HG02571 (cell line): ENCODE data around the gene DCLK3.

ENCODE experiments used
- ATAC-seq: cut with Tn5 transposase; IDR thresholded peaks from one replicate; pipeline ENCODE4 v1.9.1; 2021; ENCODE audit warnings: mild to moderate bottlenecking, moderate library complexity; ENCODE audit not compliant: unreplicated experiment

The DCLK3 gene

DNA sequence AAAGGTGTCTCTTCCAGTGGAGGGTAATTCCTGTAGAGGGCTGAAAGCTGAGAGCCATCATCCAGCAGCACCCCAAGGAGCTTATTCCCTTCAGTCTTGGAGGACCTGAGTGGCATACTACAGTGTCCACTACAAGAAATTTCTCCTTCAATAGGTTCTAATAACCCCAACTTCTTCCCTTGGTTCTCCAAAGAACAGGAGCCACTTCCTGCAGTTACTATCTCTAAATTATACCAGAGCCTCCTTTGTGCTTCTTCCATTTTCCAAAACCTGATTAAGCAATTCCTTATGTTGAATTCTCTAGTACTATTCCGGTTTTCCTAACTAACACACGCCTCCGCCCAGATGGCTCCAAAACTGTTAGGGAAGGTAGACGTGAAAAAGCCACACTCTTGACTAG is 50.4 kb downstream of the DCLK3 start:
- no peak for ATAC-seq

DNA sequence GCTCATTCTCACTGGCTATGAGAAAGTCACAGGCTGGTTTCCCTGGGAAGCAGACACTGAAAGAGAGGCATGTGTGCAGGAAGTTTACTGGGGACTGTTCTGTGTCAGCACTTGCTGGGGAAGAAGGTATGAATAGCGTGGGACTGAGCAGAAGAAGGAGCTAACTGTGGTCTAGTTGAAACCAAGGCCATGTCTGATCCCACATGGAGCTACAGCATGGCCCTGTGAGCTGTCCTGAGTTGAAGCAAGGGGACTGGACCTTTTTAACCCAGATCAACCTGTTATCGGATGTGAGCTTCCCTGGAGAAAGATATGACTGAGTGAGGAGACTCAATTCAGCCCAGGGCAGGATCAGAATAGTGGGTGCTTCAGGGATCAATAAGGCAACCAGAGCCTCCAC is 53.7 kb downstream of the DCLK3 start:
- no peak for ATAC-seq

DNA sequence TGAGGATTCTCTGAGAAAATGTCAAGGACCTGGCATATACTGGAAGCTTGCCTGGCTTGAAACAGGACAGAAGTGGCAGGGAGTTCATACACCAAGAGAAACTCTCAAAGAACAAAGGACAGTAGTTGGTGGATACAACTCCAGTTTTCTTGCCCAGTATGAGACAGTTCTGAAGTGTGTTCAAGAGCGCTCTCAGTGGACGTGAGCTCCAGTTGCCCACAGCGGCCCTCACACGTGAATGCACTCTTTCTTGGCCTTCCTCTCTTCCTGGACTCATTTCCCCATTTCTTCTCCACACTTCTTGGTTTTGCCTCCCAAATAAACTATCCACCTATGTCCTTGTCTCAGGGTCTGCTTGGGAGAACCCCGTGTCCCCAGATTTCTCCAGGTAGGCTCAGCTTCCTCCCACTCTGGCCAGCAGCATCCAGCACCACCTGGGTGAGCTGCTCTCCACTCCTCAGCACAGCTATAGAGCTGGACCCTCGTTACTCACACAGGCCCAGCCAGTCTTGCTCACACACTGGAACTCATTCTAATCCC is 54.5 kb downstream of the DCLK3 start:
- no peak for ATAC-seq

DNA sequence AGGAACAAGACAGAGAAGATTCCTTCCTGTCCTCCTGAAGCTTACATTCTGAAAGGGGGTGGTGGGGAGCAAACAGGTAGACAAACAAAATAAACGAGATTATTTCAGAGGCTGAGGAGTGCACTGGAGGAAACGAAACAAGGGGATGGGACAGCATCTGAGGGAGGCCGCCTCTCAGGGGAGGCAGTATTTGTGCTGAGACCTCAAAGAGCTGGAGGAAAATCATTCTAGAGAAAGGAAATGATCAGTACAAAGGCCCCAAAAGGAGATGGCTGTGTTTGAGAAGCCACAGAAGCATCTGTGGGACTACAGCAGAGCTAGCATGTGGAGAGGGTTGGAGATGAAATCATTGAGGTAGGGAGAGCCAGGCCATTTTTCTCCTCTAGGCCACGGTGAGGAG is 55.1 kb downstream of the DCLK3 start:
- ATAC-seq, result no peak

DNA sequence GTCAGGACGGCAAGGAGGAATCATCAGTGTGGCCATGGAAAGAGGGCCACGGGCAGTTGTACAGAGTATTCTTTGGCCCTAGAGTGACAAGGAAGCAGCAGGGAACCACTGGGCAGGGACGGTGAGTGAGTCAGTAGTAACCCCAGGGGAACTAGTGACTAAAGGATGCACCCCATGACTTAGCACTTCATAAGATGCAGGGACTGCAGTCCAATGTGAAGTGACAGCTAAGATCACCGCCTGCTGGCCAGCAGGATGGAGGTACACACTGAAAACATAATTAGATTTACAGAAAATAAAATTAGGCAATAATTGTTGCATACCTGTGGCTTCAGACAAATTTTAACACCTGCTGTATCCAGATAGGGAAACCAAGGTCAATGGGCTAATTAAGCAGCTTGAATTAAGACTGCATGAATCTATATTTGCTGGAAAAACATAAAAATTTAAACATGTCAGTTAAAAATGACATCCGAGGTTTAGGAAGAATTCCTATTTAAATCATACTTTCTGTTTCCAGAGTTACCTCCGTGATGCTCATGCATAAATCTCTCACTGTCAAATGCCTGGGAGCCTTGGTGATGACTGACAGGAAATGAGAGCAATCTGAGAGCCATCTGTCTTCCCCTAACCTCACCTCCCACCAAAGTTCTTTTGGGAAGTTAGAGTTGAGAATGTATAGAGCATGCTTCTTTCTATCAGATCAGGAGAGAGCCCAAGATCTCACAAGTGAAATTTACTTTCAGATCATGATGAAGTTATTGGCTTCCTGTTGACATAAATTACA is 56.5 kb downstream of the DCLK3 start:
- ATAC-seq, result peak; percentile 68

DNA sequence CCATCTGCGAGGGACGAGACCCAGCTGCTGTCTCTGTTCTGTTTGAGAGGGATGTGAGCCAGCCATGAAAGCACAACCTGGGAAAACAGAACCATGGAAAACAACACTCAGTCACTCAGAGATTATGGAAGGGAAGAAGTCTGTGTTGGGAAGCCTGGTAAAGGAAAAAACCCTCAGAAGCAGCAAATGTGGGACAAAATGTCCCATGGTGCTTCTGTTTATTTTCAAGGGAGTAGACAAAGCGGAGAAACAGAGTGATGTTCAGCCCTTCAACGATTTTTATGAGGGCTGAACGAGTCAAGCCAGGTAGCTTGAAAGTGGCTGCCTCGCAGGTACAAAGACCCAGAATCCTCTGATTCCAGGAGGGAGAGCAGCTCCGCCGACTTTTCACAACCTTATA is 59.3 kb downstream of the DCLK3 start:
- no peak for ATAC-seq

DNA sequence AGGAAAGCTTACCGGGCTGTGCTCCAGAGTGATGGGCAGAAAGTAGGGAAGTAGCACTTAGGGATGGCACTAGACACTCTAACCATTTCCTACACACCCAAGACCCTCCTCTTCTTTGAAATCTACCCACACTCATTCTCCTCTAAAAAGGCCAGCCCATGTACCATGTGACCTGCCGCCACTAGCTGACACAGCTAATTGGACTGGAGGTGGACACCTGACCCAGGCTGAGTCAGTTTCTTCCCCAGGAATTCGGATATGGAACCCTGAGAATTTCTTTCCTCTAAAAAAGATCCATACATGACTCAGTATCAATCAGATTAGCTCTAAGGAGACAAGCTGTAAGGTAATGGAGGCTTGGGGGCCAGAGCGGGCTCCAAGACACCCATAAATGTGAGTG is 60.1 kb downstream of the DCLK3 start:
- no peak for ATAC-seq

DNA sequence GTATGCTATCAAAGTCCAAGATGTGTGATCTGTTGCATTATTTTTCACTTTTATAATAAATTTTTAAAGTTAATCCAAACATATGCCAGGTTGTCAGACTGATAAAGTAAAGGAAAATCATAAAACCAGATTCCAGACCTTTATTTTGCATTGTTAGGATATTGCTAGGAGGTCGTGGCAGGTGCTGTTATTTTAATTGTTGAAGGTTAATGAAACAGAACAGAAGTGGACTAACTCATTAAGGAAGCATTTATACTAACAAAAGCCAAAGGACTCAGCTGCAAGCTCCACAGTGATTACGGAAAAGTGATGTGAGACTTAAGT is 63.1 kb downstream of the DCLK3 start:
- ATAC-seq, result no peak

DNA sequence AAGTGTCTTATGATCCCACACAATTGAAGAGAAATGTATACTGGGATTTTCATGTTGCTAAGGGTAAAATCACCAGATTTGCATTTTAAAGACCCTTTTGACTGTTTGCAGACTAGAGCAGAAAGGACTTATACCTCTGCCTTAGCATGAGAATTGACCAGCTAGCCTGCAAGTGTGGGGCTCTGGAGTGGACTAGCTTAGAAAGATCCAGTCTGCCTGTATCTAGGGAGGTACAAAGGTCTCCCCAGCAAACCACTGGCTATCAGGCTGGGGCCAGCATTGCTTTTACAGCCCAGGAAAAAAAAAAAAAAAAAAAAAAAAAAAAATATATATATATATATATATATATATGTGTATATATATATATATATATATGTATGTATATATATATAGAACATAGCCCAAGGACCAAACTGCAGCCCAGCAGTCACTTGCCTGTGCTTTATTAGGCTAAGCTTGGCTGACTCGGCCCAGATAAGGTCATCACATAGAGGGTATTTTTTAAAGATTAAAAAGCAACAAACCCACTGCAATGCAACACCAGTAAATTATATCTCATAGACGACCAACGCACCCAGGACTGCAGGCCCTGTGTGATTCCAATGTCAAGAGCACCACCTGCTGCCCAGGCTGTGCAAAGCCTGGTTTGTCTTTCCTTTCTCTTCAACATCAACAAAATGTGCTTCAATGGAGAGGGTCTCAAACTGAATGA is 63.7 kb downstream of the DCLK3 start:
- ATAC-seq, result peak; percentile 82

DNA sequence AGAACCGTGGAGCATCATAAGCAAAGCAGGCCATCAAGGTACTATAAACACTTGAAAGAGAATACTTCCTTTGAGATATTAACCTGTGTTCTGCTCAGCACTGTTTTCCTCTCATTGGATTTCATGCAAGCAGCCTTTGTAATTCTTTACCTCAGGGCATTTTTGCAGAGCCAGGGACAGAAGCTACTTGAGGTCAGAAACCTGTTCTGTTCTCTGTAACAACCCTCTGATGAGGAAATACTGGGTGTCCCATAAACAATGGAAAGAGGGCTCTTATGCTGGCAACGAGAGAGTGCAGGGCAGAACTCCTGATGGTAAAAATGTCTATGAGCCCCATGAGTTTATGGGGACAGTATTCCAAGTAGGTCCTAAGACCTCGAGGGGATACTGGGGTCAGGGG is 66.0 kb downstream of the DCLK3 start:
- ATAC-seq, result no peak

DNA sequence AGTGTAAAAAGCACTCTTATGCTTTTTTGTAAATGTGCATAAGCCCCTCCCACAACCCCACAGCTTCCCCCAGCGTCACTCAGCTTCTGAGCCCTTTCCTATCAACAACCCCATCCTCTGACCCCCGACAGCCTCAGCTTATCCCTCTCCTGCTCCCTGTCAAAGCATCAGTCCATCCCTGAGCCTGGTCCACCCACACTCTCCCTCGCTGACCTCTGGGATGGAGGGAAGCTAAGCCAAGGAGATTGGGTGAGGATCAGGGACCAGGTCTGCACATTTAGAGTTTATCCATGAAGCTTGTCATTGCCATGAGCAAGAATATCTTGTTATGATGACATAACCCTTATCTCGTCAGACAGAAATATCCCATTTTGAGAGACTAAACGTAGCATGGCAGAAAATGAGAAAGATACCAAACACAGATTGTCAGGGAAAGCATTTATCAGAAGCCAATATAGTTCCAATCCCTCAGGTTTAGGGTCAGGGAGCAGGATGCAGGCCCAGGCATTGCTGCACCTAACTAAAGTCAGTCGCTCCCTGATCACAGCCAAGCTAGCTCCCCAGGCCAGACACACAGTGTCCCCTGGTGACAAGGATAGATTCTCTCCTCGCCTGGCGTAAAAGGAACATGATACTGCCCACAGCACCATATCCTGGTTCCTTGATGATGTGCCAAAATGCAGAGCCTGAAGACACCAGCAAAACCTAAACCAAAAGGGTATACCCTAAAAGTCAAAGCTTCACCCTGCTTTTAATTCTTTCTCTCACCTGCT is 66.9 kb downstream of the DCLK3 start:
- no peak for ATAC-seq

DNA sequence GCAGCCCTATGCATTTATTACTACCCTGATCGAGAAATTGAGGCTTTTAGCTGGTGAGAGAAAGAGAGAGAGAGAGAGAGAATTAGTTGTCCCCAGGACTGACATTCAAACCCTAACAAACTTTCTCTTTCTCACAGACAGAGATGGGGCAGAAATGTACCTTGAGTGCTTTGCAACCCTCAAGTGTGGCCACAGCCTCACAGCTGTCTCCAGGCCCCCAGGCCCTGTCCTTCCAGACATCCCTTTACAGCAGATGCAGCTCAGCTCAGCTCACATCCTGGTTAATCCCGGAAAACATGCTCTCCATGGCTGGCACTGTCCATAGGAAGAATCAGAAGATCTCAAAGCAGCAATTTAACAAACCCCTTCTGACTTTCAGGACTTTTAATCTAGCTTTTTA is 67.6 kb downstream of the DCLK3 start:
- ATAC-seq, result no peak

DNA sequence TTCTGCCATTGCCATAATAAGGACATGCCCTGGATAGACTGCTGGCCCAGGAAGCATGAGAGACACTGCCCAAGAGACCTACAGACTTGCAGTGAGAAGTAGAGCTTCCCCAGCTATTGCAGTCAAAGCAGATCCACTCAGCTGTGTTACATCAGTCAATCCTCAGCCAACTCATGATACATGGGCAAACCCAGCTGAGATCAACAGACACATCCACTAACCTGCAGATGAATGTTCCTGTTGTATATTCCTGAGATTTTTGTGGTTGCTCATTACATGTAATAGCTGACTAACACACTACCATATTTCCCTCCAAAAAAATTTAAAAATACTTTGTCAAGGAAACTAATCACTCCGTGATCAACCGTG is 68.6 kb downstream of the DCLK3 start:
- ATAC-seq, result no peak

DNA sequence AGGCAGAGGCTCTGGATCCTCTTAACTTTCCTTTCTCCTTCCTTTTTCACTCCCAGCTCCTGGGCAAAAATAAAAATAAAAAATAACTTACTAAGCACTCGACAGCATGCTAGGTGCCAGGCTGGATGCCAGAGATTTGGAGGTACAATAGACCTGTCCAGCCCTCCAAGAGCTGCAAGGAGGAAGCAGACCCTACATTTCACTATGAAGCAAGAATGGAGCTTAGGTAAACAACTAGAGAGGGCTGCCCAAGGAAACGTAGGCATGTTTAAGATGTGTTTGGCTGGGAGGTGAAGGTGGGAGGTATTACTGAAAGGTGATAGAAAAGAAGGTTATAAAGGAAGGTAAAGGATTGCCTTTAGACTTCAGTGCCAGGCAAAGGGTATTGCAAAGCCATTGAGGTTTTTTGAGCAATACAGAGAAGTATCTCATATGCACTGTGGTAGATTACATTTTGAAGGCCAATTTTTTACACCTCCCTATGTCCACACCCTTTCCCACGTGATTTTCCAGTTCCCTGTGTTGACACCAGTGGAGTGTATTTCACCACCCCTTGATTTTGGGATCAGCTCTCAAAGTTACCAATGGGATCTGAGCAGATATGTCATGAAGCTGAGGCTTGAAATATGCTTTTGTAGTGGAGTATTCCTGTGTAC is 69.1 kb downstream of the DCLK3 start:
- no peak for ATAC-seq

DNA sequence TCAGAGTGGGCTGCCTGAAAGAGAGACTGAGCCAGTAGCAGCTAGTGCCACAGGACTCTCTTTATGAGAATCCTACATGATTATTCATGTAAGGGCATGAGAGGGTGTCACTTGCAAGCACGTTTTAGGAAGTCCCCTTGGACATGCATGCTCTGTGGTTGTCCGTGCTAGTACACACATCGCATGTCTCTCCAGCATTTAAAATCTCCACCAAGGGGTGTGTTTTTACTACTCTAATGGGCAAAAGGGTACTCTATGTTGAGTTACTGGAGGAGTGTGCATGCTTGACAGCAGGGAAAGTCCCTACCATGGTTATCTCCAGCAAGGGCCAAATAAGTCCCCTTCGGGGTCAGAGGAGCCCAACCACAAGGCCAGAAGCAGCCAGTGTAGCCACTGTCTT is 70.7 kb downstream of the DCLK3 start:
- ATAC-seq, result peak; percentile 58

DNA sequence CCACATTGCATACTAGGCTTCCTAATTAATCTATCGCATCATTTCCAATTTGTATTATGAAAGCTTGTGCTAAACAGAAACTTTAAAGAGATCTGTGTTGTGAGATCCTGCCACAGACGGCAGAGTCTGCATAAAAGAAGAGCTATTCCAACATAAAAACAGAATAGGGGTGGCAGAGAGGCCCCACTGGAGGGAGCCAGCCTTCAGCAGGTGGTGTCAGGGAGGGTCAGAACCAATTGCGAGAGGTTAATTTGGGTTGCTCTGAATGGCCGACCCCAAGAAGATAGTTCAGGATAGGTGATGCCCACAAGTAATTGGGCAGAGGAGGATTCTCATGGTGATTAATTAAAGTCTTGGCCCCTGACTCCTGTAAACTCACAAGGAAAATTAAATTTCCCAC is 74.8 kb downstream of the DCLK3 start:
- no peak for ATAC-seq

DNA sequence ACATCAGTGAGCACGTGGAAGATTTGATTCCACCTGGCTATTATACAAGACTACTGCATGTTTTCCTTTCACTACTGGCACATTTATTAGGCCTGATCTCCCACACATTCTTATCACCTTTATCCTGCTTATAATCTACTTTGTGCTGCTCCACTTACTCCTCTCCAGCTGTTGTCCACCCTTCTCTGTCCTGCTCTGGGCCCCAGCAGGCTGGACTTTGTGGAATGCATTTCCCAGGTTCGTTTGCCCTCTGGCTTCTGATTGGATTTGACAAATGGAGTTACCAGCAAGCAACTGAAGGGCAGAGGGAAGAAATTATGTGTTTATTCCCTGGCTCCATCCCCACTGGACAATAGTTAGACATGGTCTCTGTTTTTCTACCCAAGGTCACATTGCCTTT is 75.5 kb downstream of the DCLK3 start:
- no peak for ATAC-seq

DNA sequence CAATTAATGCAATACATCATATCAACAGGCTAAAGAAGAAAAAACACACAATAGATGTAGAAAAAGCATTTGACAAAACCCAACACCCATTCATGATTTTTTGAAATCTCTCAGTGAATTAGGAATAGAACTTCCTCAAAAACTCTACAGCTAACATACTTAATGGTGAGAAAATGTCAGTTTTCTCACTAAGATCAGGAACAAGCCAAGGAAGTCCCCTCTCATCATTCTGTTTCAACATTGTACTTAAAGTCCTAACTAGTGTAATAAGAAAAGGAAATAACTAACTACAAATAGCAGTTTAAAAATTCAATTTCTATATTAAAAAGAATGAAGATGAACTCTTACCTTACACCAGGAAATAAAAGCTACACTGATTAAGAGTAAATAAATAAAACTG is 77.8 kb downstream of the DCLK3 start:
- no peak for ATAC-seq

DNA sequence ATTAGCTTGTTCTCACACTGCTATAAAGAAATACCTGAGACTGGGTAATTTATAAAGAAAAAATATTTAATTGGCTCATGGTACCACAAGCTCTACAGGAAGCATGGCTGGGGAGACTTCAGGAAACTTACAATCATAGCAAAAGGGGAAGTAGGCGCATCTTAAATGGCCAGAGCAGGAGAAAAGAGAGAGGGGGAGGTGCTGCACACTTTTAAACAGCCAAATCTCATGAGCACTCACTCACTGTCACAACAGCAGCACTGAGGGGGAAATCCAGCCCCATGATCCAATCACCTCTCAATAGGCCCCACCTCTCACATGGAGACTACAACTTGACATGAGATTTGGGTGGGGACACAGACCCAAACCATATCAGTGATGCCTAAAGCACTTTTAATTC is 82.5 kb downstream of the DCLK3 start:
- ATAC-seq, result no peak

DNA sequence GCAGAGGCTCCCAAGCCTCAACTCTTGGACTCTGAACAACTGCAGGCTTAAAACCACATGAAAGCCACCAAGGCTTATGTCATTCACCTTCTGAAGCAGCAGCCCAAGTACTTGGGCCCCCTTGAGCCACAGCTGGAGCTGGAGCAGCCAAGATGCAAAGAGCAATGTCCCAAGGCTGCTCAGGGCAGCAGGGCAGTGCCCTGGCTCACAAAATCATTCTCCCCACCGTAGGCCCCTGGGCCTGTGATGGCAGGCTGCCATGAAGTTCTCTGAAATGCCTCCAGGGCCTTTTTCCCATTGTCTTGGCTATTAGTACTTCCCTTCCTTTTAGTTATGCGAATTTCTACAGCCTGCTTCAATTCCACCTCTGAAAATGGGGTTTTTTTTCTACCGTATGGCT is 83.4 kb downstream of the DCLK3 start:
- no peak for ATAC-seq
